LNCaP clone FGC (cell line): Measurements from ENCODE around the gene PITPNC1.

ENCODE experiments used
- DNase-seq: peaks from one replicate; pipeline ENCODE4 v3.0.0-alpha.2; 2011; ENCODE audit warnings: low read depth
- H3K4me3 ChIP-seq: 2 replicates; pipeline ENCODE4 v1.5.1; 2011; ENCODE audit warnings: mild to moderate bottlenecking, low read depth, low read length, control low read depth
- CTCF ChIP-seq: IDR thresholded peaks from 2 replicates; pipeline ENCODE4 v1.5.1; 2012; ENCODE audit warnings: mild to moderate bottlenecking; ENCODE audit not compliant: control insufficient read depth, insufficient read depth; ENCODE audit errors: extremely low read depth

The PITPNC1 gene

GRCh38 chr17:67652433-67652832 lies 275.4 kb downstream of the PITPNC1 start:
- no peak for TF ChIP-seq CTCF
- no peak for DNase-seq
- H3K4me3 ChIP-seq = no peak overlapping the region

- no peak overlapping the region for H3K4me3 ChIP-seq
- no peak for TF ChIP-seq CTCF
- DNase-seq = no peak
Observed at GRCh38 chr17:67655478-67656148, 278.5 kb downstream of the PITPNC1 start.

GRCh38 chr17:67656494-67657203 lies 279.6 kb downstream of the PITPNC1 start:
- no peak overlapping the region for H3K4me3 ChIP-seq
- no peak for DNase-seq
- TF ChIP-seq CTCF = no peak

- no peak for DNase-seq
- no peak for TF ChIP-seq CTCF
- H3K4me3 ChIP-seq = no peak overlapping the region
Observed at GRCh38 chr17:67657596-67657995, 280.5 kb downstream of the PITPNC1 start.

- DNase-seq = no peak
- no peak overlapping the region for H3K4me3 ChIP-seq
- no peak for TF ChIP-seq CTCF
Observed at GRCh38 chr17:67658265-67658664, 281.2 kb downstream of the PITPNC1 start.

- no peak for DNase-seq
- no peak overlapping the region for H3K4me3 ChIP-seq
- no peak for TF ChIP-seq CTCF
Observed at GRCh38 chr17:67659028-67659427, 281.9 kb downstream of the PITPNC1 start.
